DOHH2 (cell line): ENCODE results near the gene PURB.

ENCODE experiments used
- CTCF ChIP-seq: fragments of 200-600 bp; sonication (generic); IDR thresholded peaks from one replicate; pipeline ENCODE4 v1.5.1; 2014; ENCODE audit warnings: antibody characterized with exemption, mild to moderate bottlenecking, low read depth, low read length; ENCODE audit not compliant: poor library complexity, severe bottlenecking
- EZH2phosphoT487 ChIP-seq: fragments of 200-600 bp; sonication (generic); IDR thresholded peaks from 2 replicates; pipeline ENCODE4 v1.6.1; 2017; ENCODE audit warnings: borderline replicate concordance, mild to moderate bottlenecking, antibody characterized with exemption, low read length, moderate library complexity, mixed read lengths

- TF ChIP-seq CTCF (peak; percentile 59), EZH2phosphoT487 (no peak)
Observed at GRCh38 chr7:44922351-44922694, 37.0 kb upstream of the PURB start.
